ENCODE data around the gene PAPPA2. TPM values are rescaled to one million over a fixed set of nuclear protein-coding genes. Genes with fewer than 3 reads are reported as not detected.

The PAPPA2 gene
- total and polyA plus RNA-seq, 10 of the 15 experiments (the other 5 are each of a cell fraction or from before 2014, with no cell fraction given): under 0.01 to 0.06 (median 0.03) TPM; not detected in 7

DNA sequence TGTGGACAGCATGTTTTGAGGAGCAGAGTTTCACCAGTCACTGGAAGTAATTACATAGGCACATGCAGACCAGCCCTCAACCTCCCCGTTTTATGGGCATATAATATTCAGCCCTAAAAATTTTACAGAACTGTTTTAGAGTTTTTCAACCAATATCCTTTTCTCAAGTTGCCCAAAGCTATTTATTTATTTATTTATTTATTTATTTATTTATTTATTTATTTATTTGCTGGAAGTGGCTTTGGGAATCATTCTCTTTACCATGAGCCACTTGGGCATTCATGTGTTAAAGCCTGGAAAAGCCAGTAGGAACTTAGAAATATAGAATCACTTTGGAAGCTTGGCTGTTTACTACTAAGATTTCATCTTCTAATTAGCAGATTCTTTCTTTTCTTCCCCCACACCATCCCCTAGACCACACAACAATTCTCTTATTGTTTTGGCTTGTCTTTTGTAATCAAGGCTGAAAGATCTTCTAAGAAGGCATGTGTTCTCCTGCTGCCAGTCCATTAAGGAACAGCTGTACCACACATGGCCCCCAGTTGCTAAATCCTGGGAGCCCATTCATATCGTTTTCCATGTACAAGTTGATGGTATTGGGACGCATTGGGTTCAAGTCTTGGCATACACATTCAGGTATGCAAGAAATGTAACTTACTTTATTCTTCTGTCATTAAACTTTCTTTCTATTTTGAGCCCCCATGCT is 220.0 kb downstream of the PAPPA2 start (continued):
- TF ChIP-seq, protein P1, sequence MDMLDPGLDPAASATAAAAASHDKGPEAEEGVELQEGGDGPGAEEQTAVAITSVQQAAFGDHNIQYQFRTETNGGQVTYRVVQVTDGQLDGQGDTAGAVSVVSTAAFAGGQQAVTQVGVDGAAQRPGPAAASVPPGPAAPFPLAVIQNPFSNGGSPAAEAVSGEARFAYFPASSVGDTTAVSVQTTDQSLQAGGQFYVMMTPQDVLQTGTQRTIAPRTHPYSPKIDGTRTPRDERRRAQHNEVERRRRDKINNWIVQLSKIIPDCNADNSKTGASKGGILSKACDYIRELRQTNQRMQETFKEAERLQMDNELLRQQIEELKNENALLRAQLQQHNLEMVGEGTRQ (IDR thresholded peaks at IDR 0.05; ENCODE audit: borderline replicate concordance, low read depth, low read length): no peak

DNA sequence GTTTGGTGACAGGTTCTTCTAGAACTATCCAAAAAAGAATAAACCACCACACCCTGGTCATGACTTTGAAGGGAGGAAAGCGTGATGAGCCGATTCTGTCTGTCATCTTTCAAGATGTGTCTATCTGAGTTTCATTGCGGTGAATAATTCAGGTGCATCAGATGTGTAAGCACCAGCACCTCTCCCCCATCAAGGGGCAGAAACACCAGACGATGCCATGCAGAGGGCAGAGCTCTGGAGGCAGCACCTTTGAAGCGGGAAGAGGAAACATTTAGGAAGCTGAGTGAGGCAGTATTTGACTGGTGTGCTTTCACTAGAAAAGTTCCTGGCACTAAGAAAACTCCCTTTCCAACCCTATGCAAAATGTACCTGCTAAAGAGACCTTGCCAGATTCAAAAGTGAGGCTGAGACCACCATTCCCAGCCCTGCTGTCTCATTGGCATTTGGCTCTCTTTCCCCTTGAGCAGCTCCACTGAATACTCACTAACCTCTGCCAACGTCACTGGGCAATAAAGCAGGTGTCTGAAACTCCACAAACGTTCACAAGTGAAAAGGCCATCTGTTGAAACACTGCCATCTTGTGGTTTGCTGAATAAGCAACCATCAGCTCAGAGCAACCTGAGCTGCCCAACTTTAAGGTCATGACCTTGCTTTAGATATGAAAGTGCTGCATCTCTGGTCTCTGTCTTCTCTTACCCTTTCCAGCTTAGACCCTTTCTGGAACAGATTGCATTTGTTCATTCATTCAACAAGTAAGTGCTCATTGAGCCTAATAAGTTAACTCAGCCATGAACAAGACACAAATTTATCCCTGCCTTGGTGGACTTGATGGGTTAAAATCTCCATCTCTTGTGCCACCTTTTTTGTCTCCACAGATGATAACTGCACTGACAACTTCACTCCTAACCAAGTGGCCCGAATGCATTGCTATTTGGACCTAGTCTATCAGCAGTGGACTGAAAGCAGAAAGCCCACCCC is 228.6 kb downstream of the PAPPA2 start:
- peak; percentile 94 for ATAC-seq
- ChIA-PET CTCF (interaction anchor here (0.6 to 4.3 kb wide), 20 partner anchors 9 to 1540 kb away, joined by 3 to 67 read pairs (median 4); no protein-coding TSS in a partner anchor), RAD21 (ENCODE audit: unreplicated experiment) (interaction anchor here (0.8 to 2.8 kb wide), 2 partner anchors 10 to 131 kb away, joined by 3 to 21 read pairs; no protein-coding TSS in a partner anchor), SMC1A (ENCODE audit: uncharacterized antibody, unreplicated experiment) (interaction anchor here (0.9 to 2.1 kb wide), 5 partner anchors 10 to 319 kb away, joined by 3 to 25 read pairs (median 7); no protein-coding TSS in a partner anchor), POLR2A (no interaction called here)
- H3K27ac ChIP-seq (ENCODE audit: control insufficient read depth, insufficient read depth): no peak overlapping the region
- in situ Hi-C loops (cut with MboI) (no loop called here), intact Hi-C loops (cut with micrococcal nuclease; ENCODE audit: unreplicated experiment) (loop anchor here (1.0 to 5.0 kb wide), 3 partner anchors 131 to 316 kb away; no protein-coding TSS in a partner anchor)
- H2AFZ ChIP-seq (ENCODE audit: control insufficient read depth, low read depth, low read length): no peak overlapping the region
- H3K9ac ChIP-seq (ENCODE audit: control insufficient read depth, insufficient read depth, low read length): no peak overlapping the region
- no peaks in the 10 kb centered on the region for H3K4me1 ChIP-seq (ENCODE audit: control insufficient read depth, insufficient read depth, low read length)
- H3K27me3 ChIP-seq (replicated peaks in 1 of 2; ENCODE audit: control insufficient read depth in 2 of 2, insufficient read depth in 2 of 2, low read length in 1 of 2): no peaks in the 10 kb centered on the region; a peak in 1 of 4 replicates
- no TSS peak for BruUV-seq (replicated peaks)
- WGBS (ENCODE audit: insufficient coverage, insufficient replicate concordance, low lambda C conversion rate, missing lambda C conversion rate): 13% methylated on average over 8 of the region's 8 CpGs
- no peaks in the 10 kb centered on the region for H3K9me3 ChIP-seq (replicated peaks; ENCODE audit: control insufficient read depth, insufficient read depth, low read length)
- no peaks in the 10 kb centered on the region for H4K20me1 ChIP-seq (ENCODE audit: control insufficient read depth, insufficient read depth)
- no peak overlapping the region for H3K4me2 ChIP-seq (ENCODE audit: control insufficient read depth, insufficient read depth)
- peak; percentile 17 for DNase-seq (ENCODE audit: low read depth, low spot score)
- FAIRE-seq: peak; percentile 74
- no peaks in the 10 kb centered on the region for H3K36me3 ChIP-seq (ENCODE audit: control insufficient read depth in 2 of 2, insufficient read depth in 2 of 2, low read length in 1 of 2)
- no peak overlapping the region for H3K4me3 ChIP-seq
- H3K79me2 ChIP-seq (ENCODE audit: control insufficient read depth, insufficient read depth, low read length): no peaks in the 10 kb centered on the region
- TF ChIP-seq RUNX3 (IDR thresholded peaks at IDR 0.05; ENCODE audit: low read length) (peak; percentile 30; the same call in 1 of the 2 replicates), JUNB (IDR thresholded peaks at IDR 0.05) (no peak), SIN3A (IDR thresholded peaks at IDR 0.05; ENCODE audit: low read depth, low read length) (no peak), HCFC1 (IDR thresholded peaks at IDR 0.05; ENCODE audit: low read length) (no peak), PAX5 (IDR thresholded peaks at IDR 0.05; ENCODE audit: borderline replicate concordance, low read depth, low read length) (no peak), BCL11A (IDR thresholded peaks at IDR 0.05; ENCODE audit: low read depth, low read length) (no peak), NFXL1 (IDR thresholded peaks at IDR 0.05; ENCODE audit: borderline replicate concordance) (no peak), ZNF207 (IDR thresholded peaks at IDR 0.05; ENCODE audit: borderline replicate concordance) (no peak), BHLHE40 (IDR thresholded peaks at IDR 0.05; ENCODE audit: borderline replicate concordance in 1 of 2, low read depth in 2 of 2, low read length in 1 of 2) (no peak)
- TF ChIP-seq, protein P2, sequence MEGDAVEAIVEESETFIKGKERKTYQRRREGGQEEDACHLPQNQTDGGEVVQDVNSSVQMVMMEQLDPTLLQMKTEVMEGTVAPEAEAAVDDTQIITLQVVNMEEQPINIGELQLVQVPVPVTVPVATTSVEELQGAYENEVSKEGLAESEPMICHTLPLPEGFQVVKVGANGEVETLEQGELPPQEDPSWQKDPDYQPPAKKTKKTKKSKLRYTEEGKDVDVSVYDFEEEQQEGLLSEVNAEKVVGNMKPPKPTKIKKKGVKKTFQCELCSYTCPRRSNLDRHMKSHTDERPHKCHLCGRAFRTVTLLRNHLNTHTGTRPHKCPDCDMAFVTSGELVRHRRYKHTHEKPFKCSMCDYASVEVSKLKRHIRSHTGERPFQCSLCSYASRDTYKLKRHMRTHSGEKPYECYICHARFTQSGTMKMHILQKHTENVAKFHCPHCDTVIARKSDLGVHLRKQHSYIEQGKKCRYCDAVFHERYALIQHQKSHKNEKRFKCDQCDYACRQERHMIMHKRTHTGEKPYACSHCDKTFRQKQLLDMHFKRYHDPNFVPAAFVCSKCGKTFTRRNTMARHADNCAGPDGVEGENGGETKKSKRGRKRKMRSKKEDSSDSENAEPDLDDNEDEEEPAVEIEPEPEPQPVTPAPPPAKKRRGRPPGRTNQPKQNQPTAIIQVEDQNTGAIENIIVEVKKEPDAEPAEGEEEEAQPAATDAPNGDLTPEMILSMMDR (IDR thresholded peaks at IDR 0.05 in 2 of 3, conservative IDR thresholded peaks at IDR 0.05 in 1 of 3; ENCODE audit: control insufficient read depth in 2 of 3, extremely low read depth in 1 of 3, insufficient read depth in 1 of 3, low read depth in 3 of 3, low read length in 3 of 3): peak; percentile 69 to 73 (median 70); a peak in 5 of 6 replicates
- TF ChIP-seq, protein P3, sequence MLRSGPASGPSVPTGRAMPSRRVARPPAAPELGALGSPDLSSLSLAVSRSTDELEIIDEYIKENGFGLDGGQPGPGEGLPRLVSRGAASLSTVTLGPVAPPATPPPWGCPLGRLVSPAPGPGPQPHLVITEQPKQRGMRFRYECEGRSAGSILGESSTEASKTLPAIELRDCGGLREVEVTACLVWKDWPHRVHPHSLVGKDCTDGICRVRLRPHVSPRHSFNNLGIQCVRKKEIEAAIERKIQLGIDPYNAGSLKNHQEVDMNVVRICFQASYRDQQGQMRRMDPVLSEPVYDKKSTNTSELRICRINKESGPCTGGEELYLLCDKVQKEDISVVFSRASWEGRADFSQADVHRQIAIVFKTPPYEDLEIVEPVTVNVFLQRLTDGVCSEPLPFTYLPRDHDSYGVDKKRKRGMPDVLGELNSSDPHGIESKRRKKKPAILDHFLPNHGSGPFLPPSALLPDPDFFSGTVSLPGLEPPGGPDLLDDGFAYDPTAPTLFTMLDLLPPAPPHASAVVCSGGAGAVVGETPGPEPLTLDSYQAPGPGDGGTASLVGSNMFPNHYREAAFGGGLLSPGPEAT (IDR thresholded peaks at IDR 0.05; ENCODE audit: low read depth): no peak
- TF ChIP-seq, protein P4, sequence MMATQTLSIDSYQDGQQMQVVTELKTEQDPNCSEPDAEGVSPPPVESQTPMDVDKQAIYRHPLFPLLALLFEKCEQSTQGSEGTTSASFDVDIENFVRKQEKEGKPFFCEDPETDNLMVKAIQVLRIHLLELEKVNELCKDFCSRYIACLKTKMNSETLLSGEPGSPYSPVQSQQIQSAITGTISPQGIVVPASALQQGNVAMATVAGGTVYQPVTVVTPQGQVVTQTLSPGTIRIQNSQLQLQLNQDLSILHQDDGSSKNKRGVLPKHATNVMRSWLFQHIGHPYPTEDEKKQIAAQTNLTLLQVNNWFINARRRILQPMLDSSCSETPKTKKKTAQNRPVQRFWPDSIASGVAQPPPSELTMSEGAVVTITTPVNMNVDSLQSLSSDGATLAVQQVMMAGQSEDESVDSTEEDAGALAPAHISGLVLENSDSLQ (IDR thresholded peaks at IDR 0.05): no peak
